Measurements from ENCODE around the gene DPYSL3. TPM values are rescaled to one million over a fixed set of nuclear protein-coding genes. Genes with fewer than 3 reads are reported as not detected.
A peak's percentile ranks its signal among the peaks of the same experiment; 100 is the strongest.

The DPYSL3 gene
- total RNA-seq, 1 donor from 2014 or later = 1.6 TPM

DNA sequence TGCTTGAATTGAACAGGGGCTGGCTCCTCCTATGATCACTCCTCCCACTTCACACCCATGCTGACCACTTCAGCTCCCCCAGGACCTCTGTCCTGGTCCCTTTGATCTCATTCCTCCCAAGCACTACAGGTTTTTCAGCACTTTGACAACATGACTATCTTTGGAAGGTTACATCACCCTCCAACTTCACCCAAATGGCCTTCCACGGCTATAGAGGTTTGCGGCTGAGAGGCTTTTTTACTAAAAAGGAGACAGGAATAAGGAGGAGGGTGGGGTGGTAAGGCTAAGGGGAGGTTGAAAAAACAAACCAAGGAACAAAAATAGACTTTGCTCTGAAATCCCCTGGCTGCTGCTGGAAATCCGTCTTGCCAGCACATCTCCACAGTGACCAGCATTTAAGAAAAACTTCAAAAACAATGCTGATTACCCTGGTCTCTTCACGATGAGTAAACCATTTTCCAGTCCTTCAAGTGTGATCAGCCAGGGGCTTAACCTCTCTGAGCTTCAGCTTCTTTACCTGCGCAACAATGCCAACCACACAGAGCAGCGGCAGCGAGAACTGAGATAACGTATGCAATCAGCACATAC is 102.7 kb downstream of the DPYSL3 start:
- no peak for DNase-seq (ENCODE audit: low spot score)
- no peak for ATAC-seq

DNA sequence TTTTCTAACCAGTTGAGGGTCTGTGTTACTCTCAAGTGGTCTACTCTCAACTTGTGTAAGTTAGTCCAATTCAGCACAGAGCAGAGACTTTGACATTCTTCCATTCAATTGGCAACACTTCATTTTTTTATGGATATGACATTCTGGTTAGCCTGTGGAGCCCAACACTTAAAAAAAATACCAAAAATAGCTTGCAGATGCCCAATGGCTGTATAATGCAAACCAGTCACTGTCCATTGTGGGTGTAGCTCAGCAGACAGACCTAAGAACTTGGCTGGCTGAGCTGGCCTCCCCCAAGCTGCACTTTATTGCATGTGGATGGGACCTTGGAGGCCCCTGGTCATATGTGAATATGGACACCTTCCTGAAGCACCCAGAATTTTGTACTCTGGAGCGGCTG is 103.2 kb downstream of the DPYSL3 start:
- no peak for DNase-seq (ENCODE audit: low spot score)
- ATAC-seq = no peak

DNA sequence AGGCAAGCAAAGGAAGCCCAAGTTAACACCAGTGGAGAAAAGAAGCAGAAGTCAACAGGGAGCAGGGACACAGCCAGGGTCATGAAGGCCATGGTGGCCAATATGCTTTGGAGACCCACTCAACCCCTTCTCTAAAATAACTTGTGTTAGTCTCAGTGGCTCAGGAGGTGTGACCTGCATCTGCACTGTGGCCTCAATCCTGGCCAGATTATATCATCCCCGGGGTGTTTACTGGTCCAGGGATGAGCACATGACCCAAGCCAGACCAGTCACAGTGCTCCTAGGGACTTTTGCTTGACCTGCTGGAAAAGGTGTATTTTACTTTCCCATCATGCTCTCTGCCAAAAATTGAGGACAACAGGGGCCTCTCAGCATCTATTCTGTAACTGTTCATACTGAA is 105.2 kb downstream of the DPYSL3 start:
- DNase-seq (ENCODE audit: low spot score) = no peak
- ATAC-seq = no peak

- no peak for DNase-seq (ENCODE audit: low spot score)
- ATAC-seq = no peak
Measured at GRCh38 chr5:147403651-147404640, 105.9 kb downstream of the DPYSL3 start.

GRCh38 chr5:147400881-147401280 is 109.0 kb downstream of the DPYSL3 start:
- ATAC-seq (no peak), DNase-seq (ENCODE audit: low spot score) (no peak)

- ATAC-seq (no peak), DNase-seq (ENCODE audit: low spot score) (no peak)
Measured at GRCh38 chr5:147400126-147400809, 109.6 kb downstream of the DPYSL3 start.

DNA sequence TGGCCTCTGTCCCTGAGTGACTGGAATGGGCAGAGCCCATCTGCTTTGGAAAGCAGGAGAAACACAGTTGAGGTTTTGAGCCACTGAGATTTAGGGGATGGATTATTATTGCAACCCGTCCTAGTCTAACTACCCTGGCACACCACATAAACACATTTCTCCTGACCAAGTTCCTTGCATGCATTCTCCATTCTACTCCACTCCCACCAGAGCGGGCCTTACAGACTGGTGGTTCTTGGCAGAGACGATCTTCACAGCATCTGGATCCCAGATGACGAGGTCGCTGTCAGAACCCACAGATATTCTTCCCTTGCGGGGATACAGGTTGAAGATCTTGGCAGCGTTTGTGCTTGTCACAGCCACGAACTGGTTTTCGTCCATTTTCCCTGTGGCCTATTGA is 111.0 kb downstream of the DPYSL3 start:
- DNase-seq (ENCODE audit: low spot score) (no peak), ATAC-seq (no peak)

GRCh38 chr5:147397616-147398015 is 112.3 kb downstream of the DPYSL3 start:
- DNase-seq (ENCODE audit: low spot score) (no peak), ATAC-seq (no peak)

DNA sequence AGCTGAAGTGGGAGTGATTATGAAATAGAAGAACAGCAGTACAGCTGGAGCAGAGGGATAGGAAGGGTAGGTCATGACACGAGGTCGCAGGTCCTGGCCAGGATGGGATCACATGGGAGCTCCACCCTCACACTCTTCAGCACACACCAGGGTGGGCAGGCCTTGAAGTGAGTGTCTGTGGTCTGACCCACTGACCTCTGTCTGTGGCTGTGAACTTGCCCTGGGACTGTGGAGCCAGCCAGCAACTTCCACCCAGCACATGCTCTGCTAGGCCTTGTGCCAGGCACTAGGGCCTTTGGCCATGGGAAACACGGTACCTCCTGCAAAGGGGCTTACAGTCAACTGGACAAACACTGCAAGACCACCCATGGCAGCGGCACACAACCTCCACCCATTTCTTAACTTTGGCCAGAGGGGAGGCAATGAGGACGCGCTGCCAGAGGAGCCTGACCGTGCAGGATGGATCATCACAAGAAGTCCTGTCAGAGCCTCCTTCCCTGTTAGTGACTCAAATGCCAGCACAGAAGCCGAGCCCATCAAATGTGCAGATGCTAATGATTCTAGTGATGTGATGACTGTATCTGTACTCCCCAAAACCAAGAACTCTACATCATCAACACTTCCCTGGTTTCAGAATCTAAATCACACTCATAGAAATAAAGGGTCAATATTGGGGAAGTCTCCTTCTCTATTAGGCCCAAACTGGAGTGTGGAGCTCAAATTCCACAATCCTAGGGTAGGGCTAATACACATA is 113.6 kb downstream of the DPYSL3 start:
- DNase-seq (ENCODE audit: low spot score) (no peak), ATAC-seq (peak; percentile 37)

DNA sequence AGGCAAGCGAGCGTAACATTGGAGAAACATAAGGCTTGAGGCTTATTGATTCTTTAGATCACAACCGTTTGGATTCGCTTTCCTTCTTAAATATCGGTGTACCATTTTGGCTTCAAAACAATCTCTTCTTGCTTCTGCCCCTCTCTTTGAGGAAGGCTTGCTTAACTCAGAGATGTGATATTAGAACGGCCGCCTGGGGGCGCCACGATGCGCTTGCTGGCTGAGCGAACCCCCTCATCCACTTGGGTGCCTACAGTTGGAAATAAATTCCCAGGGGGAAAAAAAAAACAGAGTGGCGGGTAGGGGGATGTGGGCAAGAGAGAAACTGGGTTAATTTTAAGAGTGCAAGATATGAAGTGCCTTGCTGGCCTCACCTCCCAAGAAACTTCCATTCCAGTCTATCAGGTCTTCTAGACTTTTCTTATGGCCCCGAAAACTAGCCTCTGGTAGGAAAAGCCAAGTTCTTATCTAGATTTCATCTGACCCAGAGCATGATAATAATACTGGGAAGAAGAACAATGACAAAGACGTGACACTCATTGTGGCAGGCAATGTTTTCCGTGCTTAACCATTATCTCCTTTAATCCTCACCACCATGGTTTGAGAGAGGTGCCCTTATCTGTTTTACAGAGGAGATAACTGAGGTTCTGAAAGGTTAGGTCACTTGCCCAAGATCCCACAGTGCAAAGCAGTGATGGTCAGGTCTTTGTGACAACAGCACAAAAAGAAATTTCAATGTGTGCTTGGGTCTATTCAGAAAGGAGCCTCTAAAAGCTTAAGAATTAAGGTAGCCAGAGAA is 115.8 kb downstream of the DPYSL3 start:
- ATAC-seq (no peak), DNase-seq (ENCODE audit: low spot score) (no peak)

DNA sequence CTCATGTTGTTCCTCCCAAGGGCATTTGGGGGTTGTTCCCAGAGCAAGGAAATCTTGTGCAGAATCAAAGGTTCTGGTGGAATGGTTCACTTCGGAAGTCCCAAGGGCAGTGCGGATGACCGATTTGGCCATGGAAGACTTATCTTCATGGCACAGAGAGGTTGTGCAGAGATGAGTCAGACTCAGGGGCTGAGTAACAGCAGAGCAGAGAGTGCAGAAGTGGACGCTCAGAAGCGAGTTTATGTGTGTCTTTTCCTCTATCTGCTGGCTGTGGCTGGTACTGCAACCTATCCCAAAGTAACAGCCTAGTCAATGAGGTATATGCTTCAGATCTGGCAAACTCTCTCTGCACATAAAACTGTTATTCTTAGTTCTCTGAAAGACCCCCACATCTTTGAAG is 118.1 kb downstream of the DPYSL3 start:
- no peak for DNase-seq (ENCODE audit: low spot score)
- ATAC-seq = peak; percentile 83

- DNase-seq (ENCODE audit: low spot score) (no peak), ATAC-seq (no peak)
Measured at GRCh38 chr5:147390654-147391225, 119.1 kb downstream of the DPYSL3 start.

GRCh38 chr5:147388184-147389108 is 121.4 kb downstream of the DPYSL3 start:
- DNase-seq (ENCODE audit: low spot score) = no peak
- no peak for ATAC-seq

- no peak for ATAC-seq
- no peak for DNase-seq (ENCODE audit: low spot score)
Measured at GRCh38 chr5:147387109-147387508, 122.8 kb downstream of the DPYSL3 start.

- ATAC-seq = no peak
- no peak for DNase-seq (ENCODE audit: low spot score)
Measured at GRCh38 chr5:147384346-147385193, 125.3 kb downstream of the DPYSL3 start.

DNA sequence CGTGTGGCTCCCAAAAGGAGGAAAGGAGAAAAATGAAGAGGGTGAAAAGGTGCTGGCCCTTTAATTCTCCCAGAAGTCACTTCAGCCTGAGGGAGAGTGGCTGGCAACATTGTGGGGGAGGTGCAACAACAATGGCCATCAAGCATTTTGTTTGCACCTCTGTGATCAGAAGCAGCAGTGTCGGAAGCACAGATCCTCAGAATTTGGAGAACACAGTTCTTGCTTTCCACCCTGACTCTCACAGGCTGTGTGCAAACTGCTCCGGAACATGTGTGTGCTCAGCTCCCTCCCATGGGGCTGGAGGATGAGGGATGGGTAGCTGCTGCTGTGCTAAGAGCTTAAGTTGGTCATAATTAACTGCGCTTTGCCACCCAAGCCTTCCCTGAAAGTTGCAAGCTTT is 127.1 kb downstream of the DPYSL3 start:
- no peak for DNase-seq (ENCODE audit: low spot score)
- no peak for ATAC-seq

GRCh38 chr5:147381555-147381954 is 128.3 kb downstream of the DPYSL3 start:
- DNase-seq (ENCODE audit: low spot score) = no peak
- ATAC-seq = no peak

- ATAC-seq (no peak), DNase-seq (ENCODE audit: low spot score) (no peak)
Measured at GRCh38 chr5:147377682-147378081, 132.2 kb downstream of the DPYSL3 start.
